Measurements from ENCODE around the gene D2HGDH.
"Not testable (repeated sequence)": the region's sequence is repeated elsewhere in the genome, so short reads cannot be mapped to it uniquely, and the experiment has no call there.

The D2HGDH gene

GRCh38 chr2:241739651-241740050 is 5.2 kb downstream of the D2HGDH start:
- no peak overlapping the region for H3K4me3 ChIP-seq (ENCODE audit: low read depth, low read length)
- TF ChIP-seq, protein P1, sequence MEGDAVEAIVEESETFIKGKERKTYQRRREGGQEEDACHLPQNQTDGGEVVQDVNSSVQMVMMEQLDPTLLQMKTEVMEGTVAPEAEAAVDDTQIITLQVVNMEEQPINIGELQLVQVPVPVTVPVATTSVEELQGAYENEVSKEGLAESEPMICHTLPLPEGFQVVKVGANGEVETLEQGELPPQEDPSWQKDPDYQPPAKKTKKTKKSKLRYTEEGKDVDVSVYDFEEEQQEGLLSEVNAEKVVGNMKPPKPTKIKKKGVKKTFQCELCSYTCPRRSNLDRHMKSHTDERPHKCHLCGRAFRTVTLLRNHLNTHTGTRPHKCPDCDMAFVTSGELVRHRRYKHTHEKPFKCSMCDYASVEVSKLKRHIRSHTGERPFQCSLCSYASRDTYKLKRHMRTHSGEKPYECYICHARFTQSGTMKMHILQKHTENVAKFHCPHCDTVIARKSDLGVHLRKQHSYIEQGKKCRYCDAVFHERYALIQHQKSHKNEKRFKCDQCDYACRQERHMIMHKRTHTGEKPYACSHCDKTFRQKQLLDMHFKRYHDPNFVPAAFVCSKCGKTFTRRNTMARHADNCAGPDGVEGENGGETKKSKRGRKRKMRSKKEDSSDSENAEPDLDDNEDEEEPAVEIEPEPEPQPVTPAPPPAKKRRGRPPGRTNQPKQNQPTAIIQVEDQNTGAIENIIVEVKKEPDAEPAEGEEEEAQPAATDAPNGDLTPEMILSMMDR (conservative IDR thresholded peaks at IDR 0.05; ENCODE audit: low read depth, low read length): no peak
- DNase-seq (ENCODE audit: low read depth): peak; percentile 35

DNA sequence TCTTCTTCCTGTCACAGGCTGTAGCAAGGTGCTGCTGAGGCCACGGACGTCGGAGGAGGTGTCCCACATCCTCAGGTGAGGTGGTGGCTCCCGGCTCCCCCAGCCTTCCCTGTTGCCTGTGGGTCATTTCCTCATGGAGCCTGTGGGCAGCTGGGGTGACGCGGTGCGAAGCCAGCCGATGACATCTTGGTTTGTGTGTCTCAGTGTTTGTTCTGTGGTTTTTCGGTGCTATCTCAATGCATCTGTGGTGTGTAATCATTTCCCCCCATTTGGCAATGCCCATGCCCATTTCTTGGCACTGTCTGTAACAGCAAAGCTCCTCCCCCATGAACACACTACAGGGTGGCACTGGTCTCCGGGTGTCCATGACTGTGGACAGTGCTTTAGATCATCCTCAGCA is 6.6 kb downstream of the D2HGDH start:
- DNase-seq (ENCODE audit: low read depth): no peak
- H3K4me3 ChIP-seq (ENCODE audit: low read depth, low read length): no peak overlapping the region
- TF ChIP-seq, protein P1 (conservative IDR thresholded peaks at IDR 0.05; ENCODE audit: low read depth, low read length): no peak

DNA sequence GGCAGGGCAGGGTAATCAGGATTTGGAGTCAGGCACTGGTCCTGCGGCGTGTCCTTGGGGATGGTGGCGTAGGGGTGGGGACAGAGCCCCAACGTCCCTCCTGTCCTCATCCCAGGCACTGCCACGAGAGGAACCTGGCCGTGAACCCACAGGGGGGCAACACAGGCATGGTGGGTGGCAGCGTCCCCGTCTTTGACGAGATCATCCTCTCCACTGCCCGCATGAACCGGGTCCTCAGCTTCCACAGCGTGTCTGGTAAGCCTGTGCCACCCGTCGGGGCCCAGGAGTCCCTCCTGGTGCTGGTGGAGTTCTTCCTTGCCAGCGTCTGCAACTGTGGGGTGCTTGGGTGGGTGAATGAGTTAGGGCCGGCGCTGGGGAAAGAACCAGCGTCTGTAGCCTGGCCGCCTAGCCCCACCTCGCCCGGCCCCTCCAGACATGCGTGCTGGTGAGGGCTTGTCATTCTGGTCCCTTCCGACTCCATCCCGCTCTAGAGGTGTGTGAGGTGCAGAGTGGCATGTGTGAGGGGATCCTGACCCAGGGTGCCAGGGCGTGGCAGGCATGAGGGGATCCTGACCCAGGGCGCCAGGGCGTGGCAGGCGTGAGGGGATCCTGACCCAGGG is 8.0 kb downstream of the D2HGDH start:
- no peak overlapping the region for H3K4me3 ChIP-seq (ENCODE audit: low read depth, low read length)
- TF ChIP-seq, protein P1 (conservative IDR thresholded peaks at IDR 0.05; ENCODE audit: low read depth, low read length): no peak
- DNase-seq (ENCODE audit: low read depth): no peak

DNA sequence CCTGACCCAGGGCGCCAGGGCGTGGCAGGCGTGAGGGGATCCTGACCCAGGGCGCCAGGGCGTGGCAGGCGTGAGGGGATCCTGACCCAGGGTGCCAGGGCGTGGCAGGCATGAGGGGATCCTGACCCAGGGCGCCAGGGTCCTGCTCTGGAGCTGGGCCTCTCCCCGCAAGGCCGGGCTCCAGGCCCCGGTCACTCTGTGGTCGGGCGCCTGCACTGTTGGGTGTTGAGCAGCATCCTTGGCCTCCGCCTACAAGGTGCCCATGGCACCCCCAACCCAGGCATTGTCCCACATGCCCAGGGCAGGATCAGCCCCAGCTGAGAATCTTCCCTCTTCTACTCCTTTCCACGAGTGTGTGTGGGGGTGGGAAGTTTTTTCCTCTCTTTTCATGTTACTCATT is 8.6 kb downstream of the D2HGDH start:
- not testable (repeated sequence) for DNase-seq (ENCODE audit: low read depth); H3K4me3 ChIP-seq (ENCODE audit: low read depth, low read length)

- TF ChIP-seq, protein P1 (conservative IDR thresholded peaks at IDR 0.05; ENCODE audit: low read depth, low read length): no peak
- DNase-seq (ENCODE audit: low read depth): no peak
- H3K4me3 ChIP-seq (ENCODE audit: low read depth, low read length): no peak overlapping the region
Measured at GRCh38 chr2:241743620-241744019, 9.2 kb downstream of the D2HGDH start.

- no peak overlapping the region for H3K4me3 ChIP-seq (ENCODE audit: low read depth, low read length)
- DNase-seq (ENCODE audit: low read depth): no peak
- TF ChIP-seq, protein P1 (conservative IDR thresholded peaks at IDR 0.05; ENCODE audit: low read depth, low read length): no peak
Measured at GRCh38 chr2:241744028-241744754, 9.8 kb downstream of the D2HGDH start.

GRCh38 chr2:241745276-241745675 is 10.8 kb downstream of the D2HGDH start:
- TF ChIP-seq, protein P1 (conservative IDR thresholded peaks at IDR 0.05; ENCODE audit: low read depth, low read length): no peak
- H3K4me3 ChIP-seq (ENCODE audit: low read depth, low read length): no peak overlapping the region

More at GRCh38 chr2:241745276-241745675, 10.8 kb downstream of the D2HGDH start:
- peak; percentile 29 for DNase-seq (ENCODE audit: low read depth)
